ENCODE data around the gene TRIM56. TPM values are rescaled to one million over a fixed set of nuclear protein-coding genes. Genes with fewer than 3 reads are reported as not detected.
"Not testable (repeated sequence)": the region's sequence is repeated elsewhere in the genome, so short reads cannot be mapped to it uniquely, and the experiment has no call there.

Gene TRIM56, protein sequence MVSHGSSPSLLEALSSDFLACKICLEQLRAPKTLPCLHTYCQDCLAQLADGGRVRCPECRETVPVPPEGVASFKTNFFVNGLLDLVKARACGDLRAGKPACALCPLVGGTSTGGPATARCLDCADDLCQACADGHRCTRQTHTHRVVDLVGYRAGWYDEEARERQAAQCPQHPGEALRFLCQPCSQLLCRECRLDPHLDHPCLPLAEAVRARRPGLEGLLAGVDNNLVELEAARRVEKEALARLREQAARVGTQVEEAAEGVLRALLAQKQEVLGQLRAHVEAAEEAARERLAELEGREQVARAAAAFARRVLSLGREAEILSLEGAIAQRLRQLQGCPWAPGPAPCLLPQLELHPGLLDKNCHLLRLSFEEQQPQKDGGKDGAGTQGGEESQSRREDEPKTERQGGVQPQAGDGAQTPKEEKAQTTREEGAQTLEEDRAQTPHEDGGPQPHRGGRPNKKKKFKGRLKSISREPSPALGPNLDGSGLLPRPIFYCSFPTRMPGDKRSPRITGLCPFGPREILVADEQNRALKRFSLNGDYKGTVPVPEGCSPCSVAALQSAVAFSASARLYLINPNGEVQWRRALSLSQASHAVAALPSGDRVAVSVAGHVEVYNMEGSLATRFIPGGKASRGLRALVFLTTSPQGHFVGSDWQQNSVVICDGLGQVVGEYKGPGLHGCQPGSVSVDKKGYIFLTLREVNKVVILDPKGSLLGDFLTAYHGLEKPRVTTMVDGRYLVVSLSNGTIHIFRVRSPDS
- total RNA-seq (54.5 TPM), polyA plus RNA-seq (ENCODE audit: insufficient read depth, low read depth, low replicate concordance) (6.9 TPM)
- long read RNA-seq, donor 1, full-length matches to known transcripts, result 2 of 2 reads
- long read RNA-seq, donor 1, partial matches to known transcripts, result 0 of 2 reads
- long read RNA-seq, donor 1, other reads (novel, unspliced or antisense), result 0 of 2 reads
- long read RNA-seq, donor 2, full-length matches to known transcripts, result 4 of 4 reads
- long read RNA-seq, donor 2, partial matches to known transcripts, result 0 of 4 reads
- long read RNA-seq, donor 2, other reads (novel, unspliced or antisense), result 0 of 4 reads
- long read RNA-seq, donor 3, full-length matches to known transcripts, result 5 of 5 reads
- long read RNA-seq, donor 3, partial matches to known transcripts, result 0 of 5 reads
- long read RNA-seq, donor 3, other reads (novel, unspliced or antisense), result 0 of 5 reads
- long read RNA-seq, donor 4, full-length matches to known transcripts, result 3 of 3 reads
- long read RNA-seq, donor 4, partial matches to known transcripts, result 0 of 3 reads
- long read RNA-seq, donor 4, other reads (novel, unspliced or antisense), result 0 of 3 reads
- long read RNA-seq, donor 5, result 0 reads
- long read RNA-seq, donor 6, full-length matches to known transcripts, result 1 of 1 reads
- long read RNA-seq, donor 6, partial matches to known transcripts, result 0 of 1 reads
- long read RNA-seq, donor 6, other reads (novel, unspliced or antisense), result 0 of 1 reads
- long read RNA-seq, donor 7, full-length matches to known transcripts, result 14 of 83 reads
- long read RNA-seq, donor 7, partial matches to known transcripts, result 8 of 83 reads
- long read RNA-seq, donor 7, other reads (novel, unspliced or antisense), result 61 of 83 reads
- long read RNA-seq, donor 8, full-length matches to known transcripts, result 3 of 260 reads
- long read RNA-seq, donor 8, partial matches to known transcripts, result 252 of 260 reads
- long read RNA-seq, donor 8, other reads (novel, unspliced or antisense), result 5 of 260 reads
- long read RNA-seq, donor 9, full-length matches to known transcripts, result 1 of 1 reads
- long read RNA-seq, donor 9, partial matches to known transcripts, result 0 of 1 reads
- long read RNA-seq, donor 9, other reads (novel, unspliced or antisense), result 0 of 1 reads
- long read RNA-seq, donor 10, full-length matches to known transcripts, result 3 of 16 reads
- long read RNA-seq, donor 10, partial matches to known transcripts, result 13 of 16 reads
- long read RNA-seq, donor 10, other reads (novel, unspliced or antisense), result 0 of 16 reads

DNA sequence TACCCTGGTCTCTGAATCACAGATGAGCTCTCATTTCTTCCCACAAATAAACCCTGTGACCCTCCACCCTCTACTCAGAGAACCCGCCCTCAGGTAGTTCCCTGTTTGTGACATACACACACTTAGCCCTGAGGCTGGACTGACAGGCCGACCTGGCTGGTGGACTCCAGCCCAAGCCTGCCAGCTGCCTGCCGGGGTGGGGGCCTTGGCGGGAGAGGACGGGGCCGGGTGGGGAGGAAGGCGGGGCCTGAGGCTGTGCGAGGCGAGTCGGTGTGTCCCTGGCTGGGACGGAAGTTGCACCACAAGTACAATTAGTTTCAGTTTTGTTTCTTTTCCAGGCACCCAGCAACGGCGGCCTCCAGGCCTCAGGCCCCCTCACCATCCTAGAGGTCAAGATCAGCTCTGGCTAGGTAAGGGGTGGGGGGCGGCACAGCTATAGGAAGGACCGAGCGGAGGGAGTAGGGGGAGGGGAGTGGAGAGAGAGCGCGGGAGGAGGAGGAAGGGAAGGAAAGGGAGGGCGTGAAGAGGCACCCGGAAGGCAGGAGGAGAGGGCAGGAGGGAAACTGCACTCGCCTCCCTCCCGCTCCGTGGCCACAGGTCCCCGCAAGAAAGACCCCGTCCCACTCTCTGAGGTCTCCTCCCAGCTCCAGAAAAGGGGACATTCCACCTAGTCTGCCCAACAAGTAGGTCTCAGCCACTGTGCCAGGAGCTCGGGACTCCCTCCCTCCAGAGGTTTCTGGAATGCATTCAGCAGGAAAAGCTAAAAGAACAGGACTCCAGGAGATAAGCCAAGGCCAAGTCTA lies at the start of gene TRIM56:
Gene TRIM56, plus strand, starts transcription at position 320 of the 803 bp plus-strand sequence. CDS start 1,832 bp downstream, outside the sequence.
- Histone ChIP-seq H3K27ac (ENCODE audit: low read depth in 2 of 2, low read length in 2 of 2) (peak within 1 kb of the TSS; percentile 98 to 99), H3K9ac (ENCODE audit: low read length in 3 of 3) (peak within 1 kb of the TSS; percentile 87 to 98 (median 96)), H3K27me3 (ENCODE audit: control insufficient read depth, insufficient read depth, low read length) (no peaks in the 10 kb centered on the region), H3K9me3 (ENCODE audit: control insufficient read depth in 2 of 3, insufficient read depth in 1 of 3, low read length in 3 of 3) (no peaks in the 10 kb centered on the region), H3K4me1 (ENCODE audit: control insufficient read depth in 2 of 3, insufficient read depth in 2 of 3, low read depth in 1 of 3, low read length in 3 of 3) (peaks cover 0 to 12% (median 0%) of the 10 kb centered on the region in 3 donors), H3K36me3 (ENCODE audit: control insufficient read depth in 2 of 3, insufficient read depth in 3 of 3, low read length in 3 of 3) (no peaks in the 10 kb centered on the region), H3K4me3 (ENCODE audit: low read length in 3 of 3) (peak within 1 kb of the TSS; percentile 91 to 96 (median 96))
- TF ChIP-seq, protein P1, sequence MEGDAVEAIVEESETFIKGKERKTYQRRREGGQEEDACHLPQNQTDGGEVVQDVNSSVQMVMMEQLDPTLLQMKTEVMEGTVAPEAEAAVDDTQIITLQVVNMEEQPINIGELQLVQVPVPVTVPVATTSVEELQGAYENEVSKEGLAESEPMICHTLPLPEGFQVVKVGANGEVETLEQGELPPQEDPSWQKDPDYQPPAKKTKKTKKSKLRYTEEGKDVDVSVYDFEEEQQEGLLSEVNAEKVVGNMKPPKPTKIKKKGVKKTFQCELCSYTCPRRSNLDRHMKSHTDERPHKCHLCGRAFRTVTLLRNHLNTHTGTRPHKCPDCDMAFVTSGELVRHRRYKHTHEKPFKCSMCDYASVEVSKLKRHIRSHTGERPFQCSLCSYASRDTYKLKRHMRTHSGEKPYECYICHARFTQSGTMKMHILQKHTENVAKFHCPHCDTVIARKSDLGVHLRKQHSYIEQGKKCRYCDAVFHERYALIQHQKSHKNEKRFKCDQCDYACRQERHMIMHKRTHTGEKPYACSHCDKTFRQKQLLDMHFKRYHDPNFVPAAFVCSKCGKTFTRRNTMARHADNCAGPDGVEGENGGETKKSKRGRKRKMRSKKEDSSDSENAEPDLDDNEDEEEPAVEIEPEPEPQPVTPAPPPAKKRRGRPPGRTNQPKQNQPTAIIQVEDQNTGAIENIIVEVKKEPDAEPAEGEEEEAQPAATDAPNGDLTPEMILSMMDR (IDR thresholded peaks at IDR 0.05; ENCODE audit: borderline replicate concordance, extremely low read depth, insufficient read depth), result no peak
- FAIRE-seq (no peak), DNase-seq (peak; percentile 89 to 98 (median 90))
- intact Hi-C loops (cut with DNase I), result no loop called here

DNA sequence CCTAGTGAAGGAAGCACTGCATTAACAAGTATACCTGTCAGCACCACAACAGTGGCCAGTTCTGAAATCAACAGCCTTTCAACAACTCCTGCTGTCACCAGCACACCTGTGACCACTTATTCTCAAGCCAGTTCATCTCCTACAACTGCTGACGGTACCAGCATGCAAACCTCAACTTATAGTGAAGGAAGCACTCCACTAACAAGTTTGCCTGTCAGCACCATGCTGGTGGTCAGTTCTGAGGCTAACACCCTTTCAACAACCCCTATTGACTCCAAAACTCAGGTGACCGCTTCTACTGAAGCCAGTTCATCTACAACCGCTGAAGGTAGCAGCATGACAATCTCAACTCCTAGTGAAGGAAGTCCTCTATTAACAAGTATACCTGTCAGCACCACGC lies 49.3 kb upstream of the TRIM56 start:
- Histone ChIP-seq H3K36me3 (ENCODE audit: control insufficient read depth in 2 of 3, insufficient read depth in 3 of 3, low read length in 3 of 3) (no peaks in the 10 kb centered on the region), H3K4me1 (ENCODE audit: control insufficient read depth in 2 of 3, insufficient read depth in 2 of 3, low read depth in 1 of 3, low read length in 3 of 3) (no peaks in the 10 kb centered on the region), H3K27ac (ENCODE audit: low read depth in 2 of 2, low read length in 2 of 2) (no peak overlapping the region), H3K9me3 (ENCODE audit: control insufficient read depth in 2 of 3, insufficient read depth in 1 of 3, low read length in 3 of 3) (no peaks in the 10 kb centered on the region), H3K4me3 (ENCODE audit: low read length in 3 of 3) (no peak overlapping the region), H3K27me3 (ENCODE audit: control insufficient read depth, insufficient read depth, low read length) (no peaks in the 10 kb centered on the region), H3K9ac (ENCODE audit: low read length in 3 of 3) (no peak overlapping the region)
- FAIRE-seq (no peak), DNase-seq (peak in 1 of 5 donors; percentile 45)
- intact Hi-C loops (cut with DNase I), result no loop called here
- TF ChIP-seq, protein P1 (IDR thresholded peaks at IDR 0.05; ENCODE audit: borderline replicate concordance, extremely low read depth, insufficient read depth), result no peak

DNA sequence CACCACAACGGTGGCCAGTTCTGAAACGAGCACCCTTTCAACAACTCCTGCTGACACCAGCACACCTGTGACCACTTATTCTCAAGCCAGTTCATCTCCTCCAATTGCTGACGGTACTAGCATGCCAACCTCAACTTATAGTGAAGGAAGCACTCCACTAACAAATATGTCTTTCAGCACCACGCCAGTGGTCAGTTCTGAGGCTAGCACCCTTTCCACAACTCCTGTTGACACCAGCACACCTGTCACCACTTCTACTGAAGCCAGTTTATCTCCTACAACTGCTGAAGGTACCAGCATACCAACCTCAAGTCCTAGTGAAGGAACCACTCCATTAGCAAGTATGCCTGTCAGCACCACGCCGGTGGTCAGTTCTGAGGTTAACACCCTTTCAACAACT lies 44.0 kb upstream of the TRIM56 start:
- H3K27ac ChIP-seq (ENCODE audit: low read depth in 2 of 2, low read length in 2 of 2); DNase-seq; H3K9ac ChIP-seq (ENCODE audit: low read length in 3 of 3); H3K9me3 ChIP-seq (ENCODE audit: control insufficient read depth in 2 of 3, insufficient read depth in 1 of 3, low read length in 3 of 3); H3K36me3 ChIP-seq (ENCODE audit: control insufficient read depth in 2 of 3, insufficient read depth in 3 of 3, low read length in 3 of 3); FAIRE-seq; H3K4me3 ChIP-seq (ENCODE audit: low read length in 3 of 3); H3K27me3 ChIP-seq (ENCODE audit: control insufficient read depth, insufficient read depth, low read length); intact Hi-C loops (cut with DNase I); H3K4me1 ChIP-seq (ENCODE audit: control insufficient read depth in 2 of 3, insufficient read depth in 2 of 3, low read depth in 1 of 3, low read length in 3 of 3): not testable (repeated sequence)
